Uterus (tissue), 4 donors: ENCODE results near the gene ZSWIM6. TPM values are rescaled to one million over a fixed set of nuclear protein-coding genes. Genes with fewer than 3 reads are reported as not detected.
A peak's percentile ranks its signal among the peaks of the same experiment; 100 is the strongest.
"Not testable (repeated sequence)": the region's sequence is repeated elsewhere in the genome, so short reads cannot be mapped to it uniquely, and the experiment has no call there.

ENCODE experiments used
- DNase-seq, 2 donors: peaks; one replicate each; pipeline ENCODE4 v3.0.0-alpha.2; 2019 to 2020
- H3K27ac ChIP-seq, 2 donors: fragments of 200-600 bp; sonication (generic); 1 replicate in 1 of 2; 2 replicates in 1 of 2; pipeline ENCODE4 v1.5.1; 2016 to 2018
- H3K27me3 ChIP-seq, 2 donors: fragments of 200-600 bp; sonication (generic); one replicate each; pipeline ENCODE4 v1.5.1; 2018 to 2019; ENCODE audit warnings: control low read depth in 1 of 2
- H3K36me3 ChIP-seq, 2 donors: fragments of 200-600 bp; sonication (generic); one replicate each; pipeline ENCODE4 v1.5.1; 2019; ENCODE audit warnings: control low read depth in 1 of 2
- H3K4me1 ChIP-seq, 2 donors: fragments of 200-600 bp; sonication (generic); one replicate each; pipeline ENCODE4 v1.5.1; 2018 to 2019; ENCODE audit warnings: control low read depth in 1 of 2
- H3K4me3 ChIP-seq, 2 donors: fragments of 200-600 bp; sonication (generic); 1 replicate in 1 of 2; 2 replicates in 1 of 2; pipeline ENCODE4 v1.5.1; 2018 to 2019; ENCODE audit warnings: mild to moderate bottlenecking in 1 of 2
- H3K9me3 ChIP-seq, 2 donors: fragments of 200-600 bp; sonication (generic); one replicate each; pipeline ENCODE4 v1.5.1; 2019; ENCODE audit warnings: control low read depth in 1 of 2
- POLR2A ChIP-seq, 2 donors: fragments of 450-650 bp; IDR thresholded peaks; one replicate each; pipeline ENCODE4 v1.6.1; 2016; ENCODE audit warnings: antibody characterized with exemption in 2 of 2, mild to moderate bottlenecking in 1 of 2, moderate library complexity in 1 of 2
- intact Hi-C: fragments of 100-400 bp; cut with DNase I; formaldehyde crosslinking; loops from one replicate; pipeline ENCODE4 v1.15.1; 2023; ENCODE audit warnings: low total_unique reads
- total RNA-seq, 4 donors: library from RNA; depleted of rRNA in 3 of 4; stranded (reverse); fragments of >200 nt in 3 of 4; gene quantifications; one replicate each; pipeline versions ENCODE4 v1.1.0 to v1.2.4, GENCODE V29; 2014 to 2023
- TF ChIP-seq, protein P1 (sequence below), 4 experiments: fragments of 200-600 bp in 2 of 4; fragments of 450-650 bp in 2 of 4; sonication (generic) in 2 of 4; IDR thresholded peaks; one replicate each; pipeline ENCODE4 v1.5.1; 2016 to 2019; ENCODE audit warnings: antibody characterized with exemption in 4 of 4, mild to moderate bottlenecking in 2 of 4, moderate library complexity in 1 of 4
- donor health status: DM: yes; HTN: yes; CAD: no.

Gene ZSWIM6
- total RNA-seq, 4 donors from 2014 or later: 4.1 to 14.8 (median 11.1) TPM

DNA sequence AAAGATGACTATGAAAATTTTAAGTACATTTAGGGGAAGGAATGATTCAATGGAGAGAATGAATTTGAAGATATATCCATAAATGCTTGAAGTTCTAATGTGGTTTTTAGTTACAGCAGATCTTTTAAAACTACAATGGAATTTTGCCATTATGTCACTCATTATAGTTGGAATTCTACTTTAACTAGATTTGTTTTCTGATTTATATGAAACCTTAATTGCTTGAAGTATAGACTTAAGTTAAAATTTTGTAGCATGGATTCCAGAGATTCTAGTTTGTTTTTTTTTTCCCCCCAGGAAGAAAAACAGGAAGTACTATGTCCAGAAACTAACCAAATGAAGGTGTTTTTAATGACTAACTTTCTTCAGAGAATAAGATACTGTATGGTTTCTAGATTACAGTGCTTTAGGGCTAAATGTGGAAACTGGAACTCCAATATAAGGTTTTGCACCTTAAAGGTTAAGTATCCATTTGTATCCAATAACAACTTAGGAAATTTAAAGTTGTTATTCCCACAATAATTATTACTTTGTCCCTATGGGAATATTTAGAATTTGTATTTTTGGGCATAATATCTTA is 70.3 kb downstream of the ZSWIM6 start:
- no peak overlapping the region for H3K4me3 ChIP-seq
- H3K36me3 ChIP-seq: no peaks in the 10 kb centered on the region
- TF ChIP-seq, protein P1, sequence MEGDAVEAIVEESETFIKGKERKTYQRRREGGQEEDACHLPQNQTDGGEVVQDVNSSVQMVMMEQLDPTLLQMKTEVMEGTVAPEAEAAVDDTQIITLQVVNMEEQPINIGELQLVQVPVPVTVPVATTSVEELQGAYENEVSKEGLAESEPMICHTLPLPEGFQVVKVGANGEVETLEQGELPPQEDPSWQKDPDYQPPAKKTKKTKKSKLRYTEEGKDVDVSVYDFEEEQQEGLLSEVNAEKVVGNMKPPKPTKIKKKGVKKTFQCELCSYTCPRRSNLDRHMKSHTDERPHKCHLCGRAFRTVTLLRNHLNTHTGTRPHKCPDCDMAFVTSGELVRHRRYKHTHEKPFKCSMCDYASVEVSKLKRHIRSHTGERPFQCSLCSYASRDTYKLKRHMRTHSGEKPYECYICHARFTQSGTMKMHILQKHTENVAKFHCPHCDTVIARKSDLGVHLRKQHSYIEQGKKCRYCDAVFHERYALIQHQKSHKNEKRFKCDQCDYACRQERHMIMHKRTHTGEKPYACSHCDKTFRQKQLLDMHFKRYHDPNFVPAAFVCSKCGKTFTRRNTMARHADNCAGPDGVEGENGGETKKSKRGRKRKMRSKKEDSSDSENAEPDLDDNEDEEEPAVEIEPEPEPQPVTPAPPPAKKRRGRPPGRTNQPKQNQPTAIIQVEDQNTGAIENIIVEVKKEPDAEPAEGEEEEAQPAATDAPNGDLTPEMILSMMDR (IDR thresholded peaks at IDR 0.05): no peak
- no peak for TF ChIP-seq POLR2A (IDR thresholded peaks at IDR 0.05)
- H3K27ac ChIP-seq: no peak overlapping the region
- no peak for DNase-seq
- H3K9me3 ChIP-seq: no peaks in the 10 kb centered on the region
- no peaks in the 10 kb centered on the region for H3K27me3 ChIP-seq
- intact Hi-C loops: no loop called here
- no peaks in the 10 kb centered on the region for H3K4me1 ChIP-seq

DNA sequence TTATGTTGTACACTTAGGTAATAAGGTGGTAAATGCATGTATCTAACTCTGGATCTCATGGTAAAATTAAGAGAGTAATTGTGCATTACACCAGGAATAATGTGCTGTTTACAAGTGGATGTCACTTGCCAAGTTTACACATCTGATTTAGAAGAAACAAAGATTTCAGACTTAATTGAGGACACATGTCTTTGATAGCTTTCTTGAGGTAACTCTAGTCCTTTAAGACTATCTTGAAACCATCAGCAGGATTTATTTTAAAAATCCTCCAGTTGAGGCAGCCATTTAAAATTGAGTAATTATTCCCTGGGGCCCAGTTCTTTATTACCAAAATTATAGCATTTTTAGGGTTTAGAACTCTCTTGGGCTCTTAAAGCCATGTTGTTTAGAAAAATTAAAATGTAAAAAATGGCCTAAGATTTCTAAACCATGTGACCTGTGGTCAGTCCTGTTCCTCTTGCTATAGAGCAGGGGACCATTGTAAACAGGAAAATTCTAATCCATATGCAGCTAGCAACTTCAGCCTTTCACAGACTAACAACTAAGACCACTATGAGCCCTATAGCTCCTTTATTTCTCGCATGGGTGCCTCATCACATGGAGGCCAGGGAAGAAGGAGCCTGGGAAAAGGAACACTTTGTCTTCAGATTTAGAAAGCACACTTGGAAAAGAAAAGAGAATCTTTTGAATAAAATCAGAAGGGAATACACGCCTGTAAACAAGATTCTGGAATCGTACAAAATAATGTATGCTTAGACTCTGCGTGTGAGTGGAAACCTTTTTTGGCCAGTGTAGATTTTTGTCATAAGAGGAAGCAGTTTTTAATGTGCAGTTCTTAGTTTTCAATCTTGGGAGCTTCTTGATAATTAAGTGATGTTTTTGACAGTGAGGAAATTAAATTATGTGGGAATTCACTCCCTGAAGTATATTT is 71.2 kb downstream of the ZSWIM6 start:
- TF ChIP-seq, protein P1 (IDR thresholded peaks at IDR 0.05): no peak
- no peak for TF ChIP-seq POLR2A (IDR thresholded peaks at IDR 0.05)
- Histone ChIP-seq H3K36me3 (no peaks in the 10 kb centered on the region), H3K27ac (no peak overlapping the region), H3K9me3 (no peaks in the 10 kb centered on the region), H3K4me3 (no peak overlapping the region), H3K4me1 (no peaks in the 10 kb centered on the region), H3K27me3 (no peaks in the 10 kb centered on the region)
- intact Hi-C loops: no loop called here
- no peak for DNase-seq

DNA sequence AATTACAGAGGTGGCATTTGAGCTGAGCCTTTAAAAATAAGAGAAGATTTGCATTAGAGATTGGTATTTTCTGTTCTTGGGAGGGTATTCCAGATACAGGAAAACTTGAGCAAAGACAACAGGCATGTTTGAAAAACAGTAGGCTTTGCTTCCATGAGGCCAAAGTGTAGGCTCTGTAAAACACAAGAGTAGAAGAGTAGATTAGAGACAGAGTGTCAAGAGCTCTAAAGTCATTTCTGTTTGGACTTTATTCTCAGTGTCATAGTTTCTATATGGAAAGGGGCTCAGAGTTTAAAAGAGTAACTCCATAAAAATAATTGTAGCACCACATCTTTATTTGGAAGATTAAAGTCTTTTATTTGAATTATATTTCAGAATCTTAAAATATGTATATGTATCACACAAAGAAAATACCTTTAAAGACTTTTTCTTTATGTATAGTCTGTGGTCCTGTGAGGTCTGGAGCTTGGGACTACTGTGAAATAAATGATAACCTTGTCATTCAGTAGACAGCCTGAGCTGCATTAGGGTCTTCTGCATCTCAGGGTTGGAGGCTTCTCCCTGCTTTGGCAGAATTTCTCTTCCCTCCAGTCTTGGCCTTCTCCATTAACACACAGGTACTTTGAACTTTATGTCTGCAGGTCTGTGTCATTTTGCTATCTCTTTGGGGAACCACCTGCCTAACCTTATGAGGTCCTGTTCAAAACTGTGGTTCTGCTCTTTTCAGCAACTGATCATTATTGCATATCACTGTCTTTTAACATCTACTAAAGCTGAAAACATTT is 73.6 kb downstream of the ZSWIM6 start:
- H3K27ac ChIP-seq: no peak overlapping the region
- intact Hi-C loops: no loop called here
- H3K27me3 ChIP-seq: no peaks in the 10 kb centered on the region
- no peaks in the 10 kb centered on the region for H3K9me3 ChIP-seq
- no peak overlapping the region for H3K4me3 ChIP-seq
- DNase-seq: no peak
- H3K36me3 ChIP-seq: no peaks in the 10 kb centered on the region
- TF ChIP-seq, protein P1 (IDR thresholded peaks at IDR 0.05): no peak
- TF ChIP-seq POLR2A (IDR thresholded peaks at IDR 0.05): no peak
- peaks cover 0 to 5% of the 10 kb centered on the region in 2 donors for H3K4me1 ChIP-seq

DNA sequence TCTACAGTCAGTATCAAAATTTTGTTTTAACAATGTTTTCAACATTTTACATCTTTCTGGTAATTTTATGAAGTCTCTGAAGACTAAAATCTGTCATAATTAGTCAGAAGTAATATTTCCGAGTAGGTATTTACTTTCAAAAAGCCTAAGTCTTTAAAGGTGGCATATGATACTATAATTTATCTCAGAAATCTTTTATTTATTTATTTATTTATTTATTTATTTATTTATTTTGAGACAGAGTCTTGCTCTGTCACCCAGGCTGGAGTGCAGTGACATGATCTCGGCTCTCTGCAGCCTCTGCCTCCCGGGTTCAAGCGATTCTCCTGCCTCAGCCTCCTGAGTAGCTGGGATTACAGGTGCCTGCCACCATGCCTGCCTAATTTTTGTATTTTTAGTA is 74.4 kb downstream of the ZSWIM6 start:
- H3K4me3 ChIP-seq, H3K27ac ChIP-seq, H3K4me1 ChIP-seq, intact Hi-C loops, H3K36me3 ChIP-seq, H3K27me3 ChIP-seq, H3K9me3 ChIP-seq, DNase-seq: not testable (repeated sequence)

DNA sequence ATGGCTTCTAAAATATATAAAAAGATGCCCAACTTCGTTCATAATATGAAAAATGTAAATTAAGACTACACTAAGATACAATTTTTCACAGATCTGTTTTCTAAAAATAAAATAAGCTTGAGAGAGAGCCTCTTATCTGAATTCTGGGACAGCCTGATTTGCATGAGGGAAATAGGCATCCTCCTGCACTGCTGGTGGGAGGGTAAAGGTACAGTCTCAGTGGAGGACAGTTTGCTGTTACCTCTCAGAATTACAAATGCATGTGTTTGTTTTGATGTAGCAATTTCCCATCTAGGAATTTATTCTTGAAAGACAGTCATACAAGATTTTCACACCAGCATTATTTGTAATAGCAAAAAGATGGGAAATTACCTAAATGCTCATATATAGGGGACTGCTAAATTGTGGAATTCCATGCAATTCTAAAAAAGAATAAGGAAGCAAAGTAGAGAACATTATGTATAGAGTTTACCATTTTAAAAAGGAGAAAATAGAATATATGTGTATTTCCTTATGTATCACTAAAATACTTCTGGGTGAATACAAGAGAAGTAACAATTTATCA is 75.7 kb downstream of the ZSWIM6 start:
- no peaks in the 10 kb centered on the region for H3K27me3 ChIP-seq
- H3K9me3 ChIP-seq: no peaks in the 10 kb centered on the region
- peak overlapping the region in 1 of 2 donors; percentile 45 for H3K27ac ChIP-seq
- intact Hi-C loops: no loop called here
- no peaks in the 10 kb centered on the region for H3K36me3 ChIP-seq
- TF ChIP-seq POLR2A (IDR thresholded peaks at IDR 0.05): no peak
- TF ChIP-seq, protein P1 (IDR thresholded peaks at IDR 0.05): no peak
- DNase-seq: no peak
- peaks cover 0 to 5% of the 10 kb centered on the region in 2 donors for H3K4me1 ChIP-seq
- H3K4me3 ChIP-seq: no peak overlapping the region
